PC-9 (cell line): ENCODE results near the gene C14orf119. TPM values are rescaled to one million over a fixed set of nuclear protein-coding genes. Genes with fewer than 3 reads are reported as not detected.

ENCODE experiments used
- BruUV-seq: library from RNA; stranded (reverse); fragments of 400-500 nt; replicated peaks from 2 replicates; lab custom pipeline; 2021; lab: Mats Ljungman, UMichigan
- CTCF ChIA-PET: fragments of 300-600 bp; sonication (Branson Sonifier 250); formaldehyde crosslinking; loops from one replicate; lab custom pipeline; 2022; ENCODE audit warnings: antibody characterized with exemption; lab: Charles Lee
- POLR2A ChIA-PET: fragments of 300-600 bp; sonication (Branson Sonifier 250); formaldehyde crosslinking; loops from one replicate; lab custom pipeline; 2022; ENCODE audit warnings: antibody characterized with exemption; ENCODE audit not compliant: unreplicated experiment; lab: Charles Lee
- DNase-seq, 2 experiments: peaks; one replicate each; pipeline versions ENCODE4 v3.0.0 to v3.0.0-alpha.2; 2015 to 2022; ENCODE audit warnings: mixed read lengths in 1 of 2
- H2AFZ ChIP-seq: fragments of 200-600 bp; sonication (generic); 2 replicates; pipeline ENCODE4 v1.8.1; 2017; ENCODE audit warnings: antibody characterized with exemption
- H3F3A ChIP-seq: fragments of 200-600 bp; sonication (generic); 2 replicates; pipeline ENCODE4 v1.8.1; 2017; ENCODE audit warnings: antibody characterized with exemption, mild to moderate bottlenecking, low read depth; ENCODE audit not compliant: insufficient read depth
- H3K27ac ChIP-seq: fragments of 200-600 bp; sonication (generic); 2 replicates; pipeline ENCODE4 v1.6.1; 2016; ENCODE audit warnings: mixed run types
- H3K27me3 ChIP-seq: fragments of 200-600 bp; sonication (generic); 2 replicates; pipeline ENCODE4 v1.6.1; 2016; ENCODE audit warnings: low read depth, mixed run types; ENCODE audit not compliant: insufficient read depth
- H3K36me3 ChIP-seq: fragments of 200-600 bp; sonication (generic); 2 replicates; pipeline ENCODE4 v1.6.1; 2016; ENCODE audit warnings: low read depth, mixed run types
- H3K4me1 ChIP-seq: fragments of 200-600 bp; sonication (generic); replicated peaks from 2 replicates; pipeline ENCODE4 v1.6.1; 2016; ENCODE audit warnings: mixed run types; ENCODE audit not compliant: insufficient read depth
- H3K4me2 ChIP-seq: fragments of 200-600 bp; sonication (generic); 2 replicates; pipeline ENCODE4 v1.6.1; 2017; ENCODE audit warnings: mixed run types
- H3K4me3 ChIP-seq: fragments of 200-600 bp; sonication (generic); 2 replicates; pipeline ENCODE4 v1.6.1; 2016; ENCODE audit warnings: mixed run types
- H3K79me2 ChIP-seq: fragments of 200-600 bp; sonication (generic); 2 replicates; pipeline ENCODE4 v1.6.1; 2017; ENCODE audit warnings: low read depth, mixed run types
- H3K9me2 ChIP-seq: fragments of 200-600 bp; sonication (generic); 2 replicates; pipeline ENCODE4 v1.8.1; 2017; ENCODE audit warnings: mild to moderate bottlenecking; ENCODE audit not compliant: insufficient read depth
- H3K9me3 ChIP-seq: fragments of 200-600 bp; sonication (generic); 2 replicates; pipeline ENCODE4 v1.8.1; 2016; ENCODE audit warnings: low read depth; ENCODE audit not compliant: insufficient read depth
- H4K20me1 ChIP-seq: fragments of 200-600 bp; sonication (generic); 2 replicates; pipeline ENCODE4 v1.8.1; 2017; ENCODE audit not compliant: insufficient read depth
- CTCF ChIP-seq: fragments of 200-600 bp; sonication (generic); conservative IDR thresholded peaks from 2 replicates; pipeline ENCODE4 v1.6.1; 2017; ENCODE audit warnings: mixed run types, antibody characterized with exemption, mild to moderate bottlenecking, moderate library complexity
- EZH2 ChIP-seq: fragments of 200-600 bp; sonication (generic); IDR thresholded peaks from 2 replicates; pipeline ENCODE4 v1.8.0; 2017; ENCODE audit warnings: antibody characterized with exemption, low read depth
- intact Hi-C: fragments of 100-400 bp; cut with micrococcal nuclease; formaldehyde crosslinking; loops from one replicate; pipeline ENCODE4 v1.10.0; 2022; ENCODE audit not compliant: unreplicated experiment
- total RNA-seq: library from RNA; stranded (reverse); gene quantifications from 2 replicates; pipeline ENCODE4 v1.2.3, GENCODE V29; 2021

C14orf119 gene
- total RNA-seq, 1 experiment from 2014 or later, result 46.5 TPM

- H4K20me1 ChIP-seq, result no peaks in the 10 kb centered on the region
- peak overlapping the region; percentile 56; the same call in 1 of the 2 replicates for H3K4me2 ChIP-seq
- no peaks in the 10 kb centered on the region for H3K79me2 ChIP-seq
- no peak overlapping the region for H2AFZ ChIP-seq
- no peak overlapping the region for H3K4me3 ChIP-seq
- H3F3A ChIP-seq, result peaks cover 12% of the 10 kb centered on the region
- CTCF ChIA-PET, result no interaction called here
- H3K9me3 ChIP-seq, result no peaks in the 10 kb centered on the region
- no peaks in the 10 kb centered on the region for H3K36me3 ChIP-seq
- H3K9me2 ChIP-seq, result no peaks in the 10 kb centered on the region
- H3K4me1 ChIP-seq, result peaks cover 20% of the 10 kb centered on the region
- DNase-seq, result no peak
- no peak overlapping the region for H3K27ac ChIP-seq
- no TSS peak for BruUV-seq
- no peaks in the 10 kb centered on the region for H3K27me3 ChIP-seq
- TF ChIP-seq CTCF (no peak), EZH2 (no peak)
- POLR2A ChIA-PET, result no interaction called here
- intact Hi-C loops, result no loop called here
Measured at GRCh38 chr14:23130871-23131270, 35.6 kb downstream of the C14orf119 start.

DNA sequence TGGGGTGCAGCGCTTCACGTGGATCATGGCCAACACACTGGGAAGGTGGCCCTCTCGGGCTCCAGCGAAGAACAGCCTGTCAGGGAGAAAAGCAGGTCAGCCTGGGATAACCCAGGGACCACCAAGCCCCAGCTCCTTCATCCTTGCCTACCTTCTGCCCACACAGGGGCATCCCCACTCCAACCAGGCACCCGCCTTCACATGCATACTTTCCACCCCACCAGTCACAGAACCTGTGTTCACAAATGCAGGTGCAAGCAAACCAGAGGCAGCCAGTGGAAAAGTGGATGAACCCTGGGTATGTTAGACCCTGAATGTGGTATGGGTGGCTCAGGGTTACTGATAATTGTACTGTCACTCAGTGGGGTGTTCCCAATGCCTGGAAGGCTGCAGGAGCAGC lies 36.2 kb downstream of the C14orf119 start:
- no peak overlapping the region for H3K4me2 ChIP-seq
- POLR2A ChIA-PET, result interaction anchor here (0.6 kb wide), 1 partner anchor 24 kb away, joined by 3 read pairs; no protein-coding TSS in a partner anchor
- H4K20me1 ChIP-seq, result no peaks in the 10 kb centered on the region
- peaks cover 12% of the 10 kb centered on the region for H3F3A ChIP-seq
- H2AFZ ChIP-seq, result no peak overlapping the region
- intact Hi-C loops, result no loop called here
- no peaks in the 10 kb centered on the region for H3K9me3 ChIP-seq
- no peaks in the 10 kb centered on the region for H3K36me3 ChIP-seq
- TF ChIP-seq CTCF (no peak), EZH2 (no peak)
- BruUV-seq, result no TSS peak
- DNase-seq, result no peak
- no peaks in the 10 kb centered on the region for H3K79me2 ChIP-seq
- H3K4me3 ChIP-seq, result no peak overlapping the region
- peaks cover 20% of the 10 kb centered on the region for H3K4me1 ChIP-seq
- no peak overlapping the region for H3K27ac ChIP-seq
- CTCF ChIA-PET, result no interaction called here
- H3K9me2 ChIP-seq, result no peaks in the 10 kb centered on the region
- H3K27me3 ChIP-seq, result no peaks in the 10 kb centered on the region

DNA sequence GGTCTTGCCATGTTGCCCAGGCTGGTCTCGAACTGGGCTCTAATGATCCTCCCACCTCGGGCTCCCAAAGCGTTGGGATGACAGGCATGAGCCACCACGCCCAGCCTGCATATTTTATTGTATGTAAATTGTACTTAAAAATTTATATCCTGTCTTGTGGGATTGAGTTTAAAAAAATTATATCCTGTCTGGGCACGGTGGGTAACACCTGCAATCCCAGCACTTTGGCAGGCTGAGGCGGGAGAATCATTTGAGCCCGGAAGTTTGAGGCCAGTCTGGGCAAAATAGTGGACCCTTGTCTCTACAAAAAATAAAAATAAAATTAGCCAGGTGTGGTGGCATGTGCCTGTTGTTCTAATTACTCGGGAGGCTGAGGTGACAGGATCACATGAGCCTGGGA lies 37.7 kb downstream of the C14orf119 start:
- no peak overlapping the region for H3K4me2 ChIP-seq
- POLR2A ChIA-PET, result no interaction called here
- H3F3A ChIP-seq, result peaks cover 12% of the 10 kb centered on the region
- H4K20me1 ChIP-seq, result no peaks in the 10 kb centered on the region
- H3K36me3 ChIP-seq, result no peaks in the 10 kb centered on the region
- H3K9me2 ChIP-seq, result no peaks in the 10 kb centered on the region
- DNase-seq, result no peak
- CTCF ChIA-PET, result no interaction called here
- no peak overlapping the region for H3K4me3 ChIP-seq
- no peak for TF ChIP-seq EZH2
- no peak for TF ChIP-seq CTCF
- intact Hi-C loops, result no loop called here
- H2AFZ ChIP-seq, result no peak overlapping the region
- H3K79me2 ChIP-seq, result no peaks in the 10 kb centered on the region
- no peaks in the 10 kb centered on the region for H3K27me3 ChIP-seq
- no TSS peak for BruUV-seq
- peaks cover 21% of the 10 kb centered on the region for H3K4me1 ChIP-seq
- H3K9me3 ChIP-seq, result no peaks in the 10 kb centered on the region
- H3K27ac ChIP-seq, result no peak overlapping the region
